ENCODE data around the gene SLC25A24. TPM values are rescaled to one million over a fixed set of nuclear protein-coding genes. Genes with fewer than 3 reads are reported as not detected.
A peak's percentile ranks its signal among the peaks of the same experiment; 100 is the strongest.
"Not testable (repeated sequence)": the region's sequence is repeated elsewhere in the genome, so short reads cannot be mapped to it uniquely, and the experiment has no call there.

Gene SLC25A24
- total and polyA plus RNA-seq, 7 experiments from 2014 or later = 7.1 to 27.2 (median 10.2) TPM

- H3K27me3 ChIP-seq (ENCODE audit: control insufficient read depth in 2 of 2, insufficient read depth in 2 of 2, low read length in 2 of 2); H3K36me3 ChIP-seq (ENCODE audit: control insufficient read depth in 2 of 3, insufficient read depth in 3 of 3, low read length in 3 of 3); CTCF ChIA-PET; POLR2A ChIA-PET; H3K4me3 Mint-ChIP-seq; intact Hi-C loops (cut with micrococcal nuclease); H3K9me3 Mint-ChIP-seq; H3K27ac Mint-ChIP-seq; H3K4me1 Mint-ChIP-seq; H3K4me3 ChIP-seq (ENCODE audit: low read length); H3K36me3 Mint-ChIP-seq; H3K4me1 ChIP-seq (ENCODE audit: control insufficient read depth in 2 of 2, insufficient read depth in 2 of 2, low read length in 2 of 2); H3K27ac ChIP-seq (ENCODE audit: low read depth, low read length); H3K9me3 ChIP-seq (ENCODE audit: control insufficient read depth in 2 of 3, low read length in 3 of 3): not testable (repeated sequence)
- ATAC-seq = peak; percentile 85
- peaks cover 8 to 35% (median 27%) of the 10 kb centered on the region in 5 donors for H3K27me3 Mint-ChIP-seq
- DNase-seq = peak in 4 of 9 donors; percentile 16 to 40 (median 26)
Observed at GRCh38 chr1:108214641-108215465, 14.7 kb upstream of the SLC25A24 start.

- CTCF ChIA-PET = interaction anchor here (1.4 to 1.5 kb wide), 2 partner anchors 8 to 432 kb away, joined by 4 to 5 read pairs; no protein-coding TSS in a partner anchor
- Histone ChIP-seq H3K4me3 (ENCODE audit: low read length) (no peak overlapping the region), H3K27me3 (ENCODE audit: control insufficient read depth in 2 of 2, insufficient read depth in 2 of 2, low read length in 2 of 2) (peaks cover 0 to 3% of the 10 kb centered on the region in 2 donors), H3K36me3 (ENCODE audit: control insufficient read depth in 2 of 3, insufficient read depth in 3 of 3, low read length in 3 of 3) (no peaks in the 10 kb centered on the region), H3K4me1 (ENCODE audit: control insufficient read depth in 2 of 2, insufficient read depth in 2 of 2, low read length in 2 of 2) (no peaks in the 10 kb centered on the region), H3K9me3 (ENCODE audit: control insufficient read depth in 2 of 3, low read length in 3 of 3) (no peaks in the 10 kb centered on the region), H3K27ac (ENCODE audit: low read depth, low read length) (no peak overlapping the region)
- Mint-ChIP-seq H3K4me3 (no peak overlapping the region), H3K4me1 (peaks cover 0 to 12% (median 0%) of the 10 kb centered on the region in 7 donors), H3K27me3 (peaks cover 18 to 61% (median 38%) of the 10 kb centered on the region in 5 donors), H3K36me3 (no peaks in the 10 kb centered on the region), H3K9me3 (no peaks in the 10 kb centered on the region), H3K27ac (no peak overlapping the region)
- intact Hi-C loops (cut with micrococcal nuclease) = loop anchor here in 1 of 2 donors (2.0 kb wide), 1 partner anchor 350 kb away; the partner anchor contains the start of gene EEIG2
- no peak for DNase-seq
- no peak for ATAC-seq
- POLR2A ChIA-PET = interaction anchor here (1.9 kb wide), 1 partner anchor 11 kb away, joined by 5 read pairs; the partner anchor contains the start of gene SLC25A24
Observed at GRCh38 chr1:108211014-108211413, 10.9 kb upstream of the SLC25A24 start.

GRCh38 chr1:108209456-108210108 is 9.4 kb upstream of the SLC25A24 start:
- CTCF ChIA-PET = interaction anchor here (0.7 to 1.1 kb wide), 2 partner anchors 9 to 431 kb away, joined by 3 read pairs; partner anchors contain the start of gene SLC25A24
- no peaks in the 10 kb centered on the region for H3K9me3 ChIP-seq (ENCODE audit: control insufficient read depth in 2 of 3, low read length in 3 of 3)
- POLR2A ChIA-PET = interaction anchor here (1.9 kb wide), 1 partner anchor 9 kb away, joined by 5 read pairs; the partner anchor contains the start of gene SLC25A24
- no peak overlapping the region for H3K27ac Mint-ChIP-seq
- no peak overlapping the region for H3K4me3 Mint-ChIP-seq
- no peaks in the 10 kb centered on the region for H3K36me3 ChIP-seq (ENCODE audit: control insufficient read depth in 2 of 3, insufficient read depth in 3 of 3, low read length in 3 of 3)
- intact Hi-C loops (cut with micrococcal nuclease) = loop anchor here in 1 of 2 donors (2.0 kb wide), 1 partner anchor 351 kb away; the partner anchor contains the start of gene EEIG2
- no peak overlapping the region for H3K27ac ChIP-seq (ENCODE audit: low read depth, low read length)
- ATAC-seq (no peak), DNase-seq (no peak)
- no peak overlapping the region for H3K4me3 ChIP-seq (ENCODE audit: low read length)
- peaks cover 0 to 3% of the 10 kb centered on the region in 2 donors for H3K27me3 ChIP-seq (ENCODE audit: control insufficient read depth in 2 of 2, insufficient read depth in 2 of 2, low read length in 2 of 2)
- peaks cover 0 to 12% (median 0%) of the 10 kb centered on the region in 7 donors for H3K4me1 Mint-ChIP-seq
- peaks cover 18 to 74% (median 38%) of the 10 kb centered on the region in 5 donors for H3K27me3 Mint-ChIP-seq
- H3K9me3 Mint-ChIP-seq = peaks cover 0 to 2% (median 0%) of the 10 kb centered on the region in 11 donors
- no peaks in the 10 kb centered on the region for H3K4me1 ChIP-seq (ENCODE audit: control insufficient read depth in 2 of 2, insufficient read depth in 2 of 2, low read length in 2 of 2)
- H3K36me3 Mint-ChIP-seq = no peaks in the 10 kb centered on the region

DNA sequence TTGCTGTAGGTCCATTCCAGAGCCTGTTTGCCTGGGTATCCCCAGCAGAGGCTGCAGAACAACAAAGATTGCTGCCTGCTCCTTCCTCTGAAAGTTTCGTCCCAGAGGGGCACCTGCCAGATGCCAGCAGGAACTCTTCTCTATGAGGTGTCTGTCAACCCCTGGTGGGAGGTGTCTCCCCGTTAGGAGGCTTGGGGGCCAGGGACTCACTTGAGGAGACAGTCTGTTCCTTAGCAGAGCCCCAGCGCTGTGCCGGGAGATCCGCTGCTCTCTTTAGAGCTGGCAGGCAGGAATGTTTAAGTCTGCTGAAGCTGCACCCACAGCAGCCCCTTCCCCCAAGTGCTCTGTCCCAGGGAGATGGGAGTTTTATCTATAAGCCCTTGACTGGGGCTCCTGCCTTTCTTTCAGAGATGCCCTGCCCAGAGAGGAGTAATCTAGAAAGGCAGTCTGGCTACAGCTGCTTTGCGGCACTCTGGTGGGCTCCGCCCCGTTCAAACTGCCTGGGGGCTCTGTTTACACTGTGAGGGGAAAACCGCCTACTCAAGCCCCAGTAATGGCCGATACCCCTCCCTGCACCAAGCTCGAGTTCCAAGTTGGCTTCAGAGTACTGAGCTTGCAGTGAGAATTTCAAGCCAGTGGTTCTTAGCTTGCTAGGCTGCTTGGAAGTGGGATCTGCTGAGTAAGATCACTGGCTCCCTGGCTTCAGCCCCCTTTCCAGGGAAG is 8.7 kb upstream of the SLC25A24 start:
- Mint-ChIP-seq H3K27me3 (peaks cover 18 to 81% (median 38%) of the 10 kb centered on the region in 5 donors), H3K9me3 (peaks cover 0 to 6% (median 0%) of the 10 kb centered on the region in 11 donors), H3K4me1 (peaks cover 0 to 12% (median 0%) of the 10 kb centered on the region in 7 donors), H3K27ac (no peak overlapping the region), H3K4me3 (no peak overlapping the region), H3K36me3 (peaks cover 0 to 6% (median 0%) of the 10 kb centered on the region in 5 donors)
- DNase-seq = no peak
- Histone ChIP-seq H3K9me3 (ENCODE audit: control insufficient read depth in 2 of 3, low read length in 3 of 3) (no peaks in the 10 kb centered on the region), H3K4me3 (ENCODE audit: low read length) (no peak overlapping the region), H3K36me3 (ENCODE audit: control insufficient read depth in 2 of 3, insufficient read depth in 3 of 3, low read length in 3 of 3) (no peaks in the 10 kb centered on the region), H3K27ac (ENCODE audit: low read depth, low read length) (no peak overlapping the region), H3K27me3 (ENCODE audit: control insufficient read depth in 2 of 2, insufficient read depth in 2 of 2, low read length in 2 of 2) (peaks cover 0 to 3% of the 10 kb centered on the region in 2 donors), H3K4me1 (ENCODE audit: control insufficient read depth in 2 of 2, insufficient read depth in 2 of 2, low read length in 2 of 2) (no peaks in the 10 kb centered on the region)
- intact Hi-C loops (cut with micrococcal nuclease) = no loop called here
- ChIA-PET CTCF (interaction anchor here (0.7 to 1.1 kb wide), 2 partner anchors 8 to 431 kb away, joined by 3 read pairs; partner anchors contain the start of gene SLC25A24), POLR2A (no interaction called here)
- ATAC-seq = no peak

DNA sequence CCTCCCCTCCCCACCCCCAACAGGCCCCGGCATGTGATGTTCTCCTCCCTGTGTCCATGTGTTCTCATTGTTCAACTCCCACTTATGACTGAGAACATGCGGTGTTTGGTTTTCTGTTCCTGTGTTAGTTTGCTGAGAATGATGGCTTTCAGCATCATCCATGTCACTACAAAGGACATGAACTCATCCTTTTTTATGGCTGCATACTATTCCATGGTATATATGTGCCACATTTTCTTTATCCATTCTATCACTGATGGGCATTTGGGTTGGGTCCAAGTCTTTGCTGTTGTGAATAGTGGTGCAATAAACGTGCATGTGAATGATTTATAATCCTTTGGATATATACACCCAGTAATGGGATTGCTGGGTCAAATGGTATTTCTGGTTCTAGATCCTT is 3.4 kb upstream of the SLC25A24 start:
- H3K9me3 ChIP-seq (ENCODE audit: control insufficient read depth in 2 of 3, low read length in 3 of 3); H3K36me3 ChIP-seq (ENCODE audit: control insufficient read depth in 2 of 3, insufficient read depth in 3 of 3, low read length in 3 of 3); CTCF ChIA-PET; H3K36me3 Mint-ChIP-seq; H3K27ac ChIP-seq (ENCODE audit: low read depth, low read length); DNase-seq; H3K27ac Mint-ChIP-seq; H3K4me3 Mint-ChIP-seq; H3K27me3 ChIP-seq (ENCODE audit: control insufficient read depth in 2 of 2, insufficient read depth in 2 of 2, low read length in 2 of 2); H3K4me3 ChIP-seq (ENCODE audit: low read length); ATAC-seq; POLR2A ChIA-PET; H3K9me3 Mint-ChIP-seq: not testable (repeated sequence)
- peaks cover 2 to 12% of the 10 kb centered on the region in 2 donors for H3K4me1 ChIP-seq (ENCODE audit: control insufficient read depth in 2 of 2, insufficient read depth in 2 of 2, low read length in 2 of 2)
- Mint-ChIP-seq H3K27me3 (peaks cover 0 to 54% (median 10%) of the 10 kb centered on the region in 5 donors), H3K4me1 (peaks cover 13 to 21% (median 20%) of the 10 kb centered on the region in 7 donors)
- intact Hi-C loops (cut with micrococcal nuclease) = loop anchor here (5.0 kb wide), 6 partner anchors 421 to 1146 kb away; partner anchors contain the start of genes PRMT6 (in 1 of the 2) and STXBP3 (in 1 of the 2)

DNA sequence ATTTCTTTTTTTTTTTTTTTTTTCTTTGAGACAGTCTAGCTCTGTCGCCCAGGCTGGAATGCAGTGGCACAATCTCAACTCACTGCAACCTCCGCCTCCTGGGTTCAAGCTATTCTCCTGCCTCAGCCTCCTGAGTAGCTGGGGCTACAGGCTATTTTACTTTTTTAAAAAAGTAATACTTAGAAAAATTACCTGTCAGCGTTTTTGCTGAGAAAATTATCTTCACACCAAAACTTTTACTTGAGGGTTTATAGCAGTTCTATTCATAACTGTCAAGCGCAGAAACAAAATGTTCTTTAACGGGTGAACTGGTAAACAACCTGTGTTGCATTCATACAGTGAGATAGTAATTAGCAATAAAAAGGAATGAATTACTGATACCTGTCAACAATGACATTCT is 1.5 kb upstream of the SLC25A24 start:
- CTCF ChIA-PET = interaction anchor here (0.7 to 1.2 kb wide), 3 partner anchors 9 to 498 kb away, joined by 3 to 5 read pairs (median 3); no protein-coding TSS in a partner anchor
- POLR2A ChIA-PET = interaction anchor here (1.2 kb wide), 1 partner anchor 16 kb away, joined by 4 read pairs; no protein-coding TSS in a partner anchor
- Histone ChIP-seq H3K4me1 (ENCODE audit: control insufficient read depth in 2 of 2, insufficient read depth in 2 of 2, low read length in 2 of 2) (peaks cover 3 to 16% of the 10 kb centered on the region in 2 donors), H3K27ac (ENCODE audit: low read depth, low read length) (no peak overlapping the region), H3K27me3 (ENCODE audit: control insufficient read depth in 2 of 2, insufficient read depth in 2 of 2, low read length in 2 of 2) (no peaks in the 10 kb centered on the region), H3K36me3 (ENCODE audit: control insufficient read depth in 2 of 3, insufficient read depth in 3 of 3, low read length in 3 of 3) (peaks cover 0 to 4% (median 0%) of the 10 kb centered on the region in 3 experiments), H3K9me3 (ENCODE audit: control insufficient read depth in 2 of 3, low read length in 3 of 3) (no peaks in the 10 kb centered on the region), H3K4me3 (ENCODE audit: low read length) (no peak overlapping the region)
- peaks cover 14 to 37% (median 30%) of the 10 kb centered on the region in 7 donors for H3K4me1 Mint-ChIP-seq
- DNase-seq (no peak), ATAC-seq (no peak)
- peak overlapping the region in 3 of 10 donors; percentile 69 to 87 (median 87) for H3K4me3 Mint-ChIP-seq
- peak overlapping the region in 2 of 9 donors; percentile 60 to 72 for H3K27ac Mint-ChIP-seq
- H3K9me3 Mint-ChIP-seq = peaks cover 0 to 9% (median 0%) of the 10 kb centered on the region in 11 donors
- peaks cover 0 to 23% (median 0%) of the 10 kb centered on the region in 5 donors for H3K36me3 Mint-ChIP-seq
- intact Hi-C loops (cut with micrococcal nuclease) = loop anchor here (2.0 to 5.0 kb wide), 12 partner anchors 77 to 1145 kb away; partner anchors contain the start of genes PRMT6 (in 2 of the 2), STXBP3 (in 2 of the 2), EEIG2 (in 1 of the 2) and VAV3 (in 1 of the 2)
- peaks cover 0 to 35% (median 3%) of the 10 kb centered on the region in 5 donors for H3K27me3 Mint-ChIP-seq

All from naive thymus-derived CD4-positive, alpha-beta T cell (primary cell).